Activated B cell treated with CpG ODN at 0.5 μM for 24 hours (primary cell): ENCODE measurements around the gene ZPBP2. TPM values are rescaled to one million over a fixed set of nuclear protein-coding genes. Genes with fewer than 3 reads are reported as not detected.
A peak's percentile ranks its signal among the peaks of the same experiment; 100 is the strongest.

Source experiments
- ATAC-seq: fragments of 200-7000 bp; cut with Tn5 transposase; one replicate; pipeline ENCODE4 v1.10.0; 2021; ENCODE audit warnings: low read depth, mild to moderate bottlenecking, moderate library complexity
- CTCF ChIA-PET: fragments of 350-600 bp; sonication (Branson Sonifier 250); formaldehyde crosslinking; loops from one replicate; lab custom pipeline; 2021; ENCODE audit warnings: antibody characterized with exemption; lab: Charles Lee
- POLR2A ChIA-PET: fragments of 350-600 bp; sonication (Branson Sonifier 250); formaldehyde crosslinking; loops from one replicate; lab custom pipeline; 2021; ENCODE audit warnings: antibody characterized with exemption; lab: Charles Lee
- DNase-seq: peaks from one replicate; pipeline ENCODE4 v3.0.0; 2022
- H3K27ac Mint-ChIP-seq: one replicate; pipeline ENCODE4 v1.8.0; 2020; ENCODE audit warnings: mixed read lengths
- H3K27me3 Mint-ChIP-seq: one replicate; pipeline ENCODE4 v1.8.0; 2021; ENCODE audit warnings: mixed read lengths
- H3K36me3 Mint-ChIP-seq: one replicate; pipeline ENCODE4 v1.8.0; 2021; ENCODE audit warnings: low read depth, mixed read lengths
- H3K4me1 Mint-ChIP-seq: one replicate; pipeline ENCODE4 v1.8.0; 2021; ENCODE audit warnings: mixed read lengths
- H3K4me3 Mint-ChIP-seq: one replicate; pipeline ENCODE4 v1.8.0; 2020; ENCODE audit warnings: mild to moderate bottlenecking, mixed read lengths
- H3K9me3 Mint-ChIP-seq: one replicate; pipeline ENCODE4 v1.8.0; 2020; ENCODE audit warnings: mixed read lengths
- intact Hi-C: fragments of 100-400 bp; cut with micrococcal nuclease; formaldehyde crosslinking; loops from one replicate; pipeline ENCODE4 v1.15.1; 2024
- total RNA-seq: library from RNA; stranded (reverse); gene quantifications from 2 replicates; pipeline ENCODE4 v1.2.3, GENCODE V29; 2022
- TF ChIP-seq, protein P1 (sequence below): fragments of 200-600 bp; IDR thresholded peaks from one replicate; pipeline ENCODE4 v1.8.0; 2022; ENCODE audit warnings: antibody characterized with exemption, mild to moderate bottlenecking

ZPBP2 gene, protein sequence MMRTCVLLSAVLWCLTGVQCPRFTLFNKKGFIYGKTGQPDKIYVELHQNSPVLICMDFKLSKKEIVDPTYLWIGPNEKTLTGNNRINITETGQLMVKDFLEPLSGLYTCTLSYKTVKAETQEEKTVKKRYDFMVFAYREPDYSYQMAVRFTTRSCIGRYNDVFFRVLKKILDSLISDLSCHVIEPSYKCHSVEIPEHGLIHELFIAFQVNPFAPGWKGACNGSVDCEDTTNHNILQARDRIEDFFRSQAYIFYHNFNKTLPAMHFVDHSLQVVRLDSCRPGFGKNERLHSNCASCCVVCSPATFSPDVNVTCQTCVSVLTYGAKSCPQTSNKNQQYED
- 1.2 and 1.6 TPM in 2 replicates for total RNA-seq

DNA sequence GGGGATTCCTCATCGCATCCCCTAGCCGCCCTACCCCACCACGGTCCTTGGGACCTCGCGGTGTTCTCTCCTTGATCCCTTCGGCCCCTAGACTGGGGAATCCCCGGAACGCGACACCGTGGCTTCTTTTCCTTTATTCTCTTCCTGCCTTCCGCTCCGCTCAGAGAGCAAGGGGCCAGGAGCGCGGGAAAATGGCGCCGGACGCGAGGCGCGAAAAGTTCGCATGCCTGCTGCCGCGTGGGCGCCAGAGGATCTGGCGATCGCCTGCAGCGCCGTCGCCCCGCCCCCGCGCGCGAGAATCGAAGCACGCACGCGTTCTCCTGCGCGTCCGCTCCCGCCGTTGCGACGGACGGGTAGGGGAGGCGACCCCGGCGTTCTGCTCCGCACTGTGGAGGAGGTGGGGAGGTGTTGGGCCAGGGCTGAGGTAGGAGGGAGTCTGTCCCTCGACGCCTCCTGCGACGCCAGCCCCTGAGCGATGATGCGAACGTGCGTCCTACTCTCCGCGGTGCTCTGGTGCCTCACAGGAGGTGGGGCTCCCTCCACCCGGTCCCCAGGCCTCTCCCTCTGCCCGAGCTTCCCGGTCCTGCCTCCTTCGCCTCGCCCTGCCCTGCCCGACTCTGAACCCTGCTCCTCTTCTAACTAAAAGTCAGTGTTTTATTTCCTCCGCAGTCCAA is at the start of gene ZPBP2:
Gene ZPBP2 (plus strand): TSS at position 323 of the 674 bp plus-strand sequence. CDS start 153 bp downstream, at position 476.
- Mint-ChIP-seq H3K27ac (peak within 1 kb of the TSS; percentile 97), H3K36me3 (peaks cover 17% of the 10 kb centered on the region), H3K9me3 (peaks cover 5% of the 10 kb centered on the region), H3K4me1 (peaks cover 74% of the 10 kb centered on the region), H3K4me3 (peak within 1 kb of the TSS; percentile 77), H3K27me3 (no peaks in the 10 kb centered on the region)
- peak; percentile 1 for ATAC-seq
- peak; percentile 58 for DNase-seq
- intact Hi-C loops, result loop anchor here (1.0 to 10.0 kb wide), 2 partner anchors 456 to 1163 kb away; partner anchors contain the start of gene MLLT6
- TF ChIP-seq, protein P1, sequence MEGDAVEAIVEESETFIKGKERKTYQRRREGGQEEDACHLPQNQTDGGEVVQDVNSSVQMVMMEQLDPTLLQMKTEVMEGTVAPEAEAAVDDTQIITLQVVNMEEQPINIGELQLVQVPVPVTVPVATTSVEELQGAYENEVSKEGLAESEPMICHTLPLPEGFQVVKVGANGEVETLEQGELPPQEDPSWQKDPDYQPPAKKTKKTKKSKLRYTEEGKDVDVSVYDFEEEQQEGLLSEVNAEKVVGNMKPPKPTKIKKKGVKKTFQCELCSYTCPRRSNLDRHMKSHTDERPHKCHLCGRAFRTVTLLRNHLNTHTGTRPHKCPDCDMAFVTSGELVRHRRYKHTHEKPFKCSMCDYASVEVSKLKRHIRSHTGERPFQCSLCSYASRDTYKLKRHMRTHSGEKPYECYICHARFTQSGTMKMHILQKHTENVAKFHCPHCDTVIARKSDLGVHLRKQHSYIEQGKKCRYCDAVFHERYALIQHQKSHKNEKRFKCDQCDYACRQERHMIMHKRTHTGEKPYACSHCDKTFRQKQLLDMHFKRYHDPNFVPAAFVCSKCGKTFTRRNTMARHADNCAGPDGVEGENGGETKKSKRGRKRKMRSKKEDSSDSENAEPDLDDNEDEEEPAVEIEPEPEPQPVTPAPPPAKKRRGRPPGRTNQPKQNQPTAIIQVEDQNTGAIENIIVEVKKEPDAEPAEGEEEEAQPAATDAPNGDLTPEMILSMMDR, result no peak
- POLR2A ChIA-PET, result interaction anchor here (0.6 to 1.6 kb wide), 7 partner anchors 10 to 245 kb away, joined by 3 to 17 read pairs (median 3); no protein-coding TSS in a partner anchor
- CTCF ChIA-PET, result interaction anchor here (1.0 kb wide), 1 partner anchor 247 kb away, joined by 3 read pairs; no protein-coding TSS in a partner anchor

DNA sequence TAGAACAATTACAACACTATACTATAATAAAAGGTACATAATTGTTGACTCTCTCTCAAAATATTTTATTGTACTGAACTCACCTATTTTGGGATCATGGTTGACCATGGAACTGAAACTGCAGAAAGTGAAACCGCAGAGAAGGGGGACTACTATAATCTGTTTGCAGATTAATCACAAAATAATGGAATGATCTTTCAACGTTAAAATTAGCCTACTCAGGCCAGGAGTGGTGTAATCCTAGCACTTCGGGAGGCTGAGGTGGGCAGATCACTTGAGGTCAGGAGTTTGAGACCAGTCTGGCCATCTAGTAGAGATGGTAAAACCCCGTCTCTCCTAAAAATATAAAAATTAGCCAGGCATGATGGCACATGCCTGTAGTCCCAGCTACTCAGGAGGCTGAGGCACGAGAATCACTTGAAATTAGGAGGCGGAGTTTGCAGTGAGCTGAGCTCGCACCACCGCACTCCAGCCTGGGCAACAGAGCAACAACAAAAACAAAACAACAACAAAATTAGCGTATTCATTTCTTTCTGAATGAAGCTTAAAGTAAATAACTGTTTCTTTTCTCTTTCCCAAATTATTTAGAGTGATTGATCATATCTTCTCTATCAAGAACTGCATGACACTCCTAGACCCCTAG is 49.5 kb upstream of the ZPBP2 start:
- Mint-ChIP-seq H3K4me1 (peaks cover 90% of the 10 kb centered on the region), H3K27me3 (no peaks in the 10 kb centered on the region), H3K9me3 (peaks cover 7% of the 10 kb centered on the region), H3K36me3 (peaks cover 87% of the 10 kb centered on the region), H3K4me3 (peak overlapping the region; percentile 65), H3K27ac (peak overlapping the region; percentile 95)
- intact Hi-C loops, result loop anchor here (2.0 kb wide), 1 partner anchor 24 kb away; no protein-coding TSS in a partner anchor
- DNase-seq (no peak), ATAC-seq (no peak)
- POLR2A ChIA-PET, result interaction anchor here (1.6 to 4.9 kb wide), 4 partner anchors 25 to 64 kb away, joined by 7 to 72 read pairs (median 23); partner anchors contain the start of gene IKZF3
- TF ChIP-seq, protein P1, result no peak
- CTCF ChIA-PET, result interaction anchor here (0.9 kb wide), 1 partner anchor 162 kb away, joined by 4 read pairs; the partner anchor contains the start of gene PSMD3

DNA sequence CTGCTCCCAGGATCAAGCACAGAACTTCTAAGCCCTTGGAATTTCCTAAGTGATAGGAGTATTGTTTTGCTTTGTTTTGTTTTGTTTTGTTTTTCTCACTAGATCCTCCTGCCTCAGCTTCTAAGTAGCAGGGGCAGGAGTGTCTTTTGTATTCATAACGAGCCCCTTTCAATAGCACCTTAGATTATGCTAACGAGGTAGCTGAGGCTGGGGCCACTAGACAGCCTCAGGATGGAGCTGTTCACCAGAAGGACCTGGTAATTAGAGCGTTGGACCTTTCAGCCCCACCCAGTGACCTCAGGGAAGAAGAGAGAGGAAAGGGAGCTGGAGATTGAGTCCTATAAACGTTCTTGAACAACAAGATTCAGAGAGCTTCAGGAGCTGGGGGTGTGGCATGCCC is 47.5 kb upstream of the ZPBP2 start:
- intact Hi-C loops, result no loop called here
- H3K36me3 Mint-ChIP-seq, result peaks cover 87% of the 10 kb centered on the region
- peak overlapping the region; percentile 25 for H3K4me3 Mint-ChIP-seq
- H3K4me1 Mint-ChIP-seq, result peaks cover 73% of the 10 kb centered on the region
- peak overlapping the region; percentile 95 for H3K27ac Mint-ChIP-seq
- no peak for ATAC-seq
- peaks cover 17% of the 10 kb centered on the region for H3K9me3 Mint-ChIP-seq
- POLR2A ChIA-PET, result interaction anchor here (0.5 to 4.9 kb wide), 8 partner anchors 22 to 66 kb away, joined by 4 to 72 read pairs (median 19); partner anchors contain the start of gene IKZF3
- TF ChIP-seq, protein P1, result no peak
- CTCF ChIA-PET, result interaction anchor here (0.7 to 2.2 kb wide), 4 partner anchors 14 to 166 kb away, joined by 3 to 14 read pairs (median 4); partner anchors contain the start of gene IKZF3
- no peak for DNase-seq
- no peaks in the 10 kb centered on the region for H3K27me3 Mint-ChIP-seq

DNA sequence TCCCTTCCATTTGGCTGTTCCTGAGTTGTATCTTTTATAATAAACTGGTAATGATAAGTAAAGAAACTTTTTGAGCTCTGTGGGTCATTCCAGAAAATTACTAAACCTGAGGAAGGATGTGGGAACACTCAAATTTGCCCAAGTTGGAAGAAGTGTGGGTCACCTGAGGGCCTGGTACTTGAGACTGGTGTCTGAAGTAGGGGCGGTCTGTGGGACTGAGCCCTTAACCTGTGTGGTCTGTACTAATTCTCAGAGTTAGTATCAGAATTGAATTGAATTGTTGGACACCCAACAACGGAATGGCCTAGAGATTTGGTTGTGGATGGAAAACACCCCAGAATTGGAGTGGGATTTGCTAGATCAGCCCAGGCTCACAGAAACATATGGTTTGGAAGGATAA is 47.0 kb upstream of the ZPBP2 start:
- Mint-ChIP-seq H3K27ac (peak overlapping the region; percentile 95), H3K4me3 (peak overlapping the region; percentile 55), H3K27me3 (no peaks in the 10 kb centered on the region), H3K36me3 (peaks cover 87% of the 10 kb centered on the region), H3K9me3 (peaks cover 17% of the 10 kb centered on the region), H3K4me1 (peaks cover 68% of the 10 kb centered on the region)
- ChIA-PET POLR2A (interaction anchor here (0.5 to 4.9 kb wide), 17 partner anchors 11 to 66 kb away, joined by 3 to 72 read pairs (median 7); partner anchors contain the start of gene IKZF3), CTCF (interaction anchor here (0.7 to 2.2 kb wide), 4 partner anchors 14 to 167 kb away, joined by 3 to 14 read pairs (median 4); partner anchors contain the start of gene IKZF3)
- ATAC-seq, result no peak
- TF ChIP-seq, protein P1, result no peak
- intact Hi-C loops, result no loop called here
- DNase-seq, result no peak
